GM12801 (cell line): ENCODE results near the gene TMEM242.

ENCODE experiments used
- CTCF ChIP-seq: IDR thresholded peaks from one replicate; pipeline ENCODE4 v1.5.1; 2011; ENCODE audit warnings: control low read depth; ENCODE audit not compliant: insufficient read length; ENCODE audit errors: extremely low read depth

The TMEM242 gene

GRCh38 chr6:157358287-157358686, 35.0 kb upstream of the TMEM242 start:
- TF ChIP-seq CTCF = no peak

- TF ChIP-seq CTCF = no peak
Observed at GRCh38 chr6:157346373-157346772, 23.1 kb upstream of the TMEM242 start.

- no peak for TF ChIP-seq CTCF
Observed at GRCh38 chr6:157343732-157344131, 20.4 kb upstream of the TMEM242 start.

GRCh38 chr6:157339432-157339831, 16.1 kb upstream of the TMEM242 start:
- TF ChIP-seq CTCF = no peak

- TF ChIP-seq CTCF = no peak
Observed at GRCh38 chr6:157337751-157338150, 14.4 kb upstream of the TMEM242 start.

- TF ChIP-seq CTCF = no peak
Observed at GRCh38 chr6:157335829-157336228, 12.5 kb upstream of the TMEM242 start.

- no peak for TF ChIP-seq CTCF
Observed at GRCh38 chr6:157333956-157334355, 10.6 kb upstream of the TMEM242 start.

- TF ChIP-seq CTCF = no peak
Observed at GRCh38 chr6:157333537-157333936, 10.2 kb upstream of the TMEM242 start.
